GM21723 (cell line): ENCODE measurements around the gene PFKFB4.

ENCODE experiments used
- ATAC-seq: cut with Tn5 transposase; IDR thresholded peaks from one replicate; pipeline ENCODE4 v1.9.1; 2021; ENCODE audit warnings: mild to moderate bottlenecking, moderate library complexity; ENCODE audit not compliant: unreplicated experiment

Gene PFKFB4

GRCh38 chr3:48585411-48585810 is 28.8 kb upstream of the PFKFB4 start:
- ATAC-seq, result no peak

GRCh38 chr3:48584836-48585235 is 28.2 kb upstream of the PFKFB4 start:
- no peak for ATAC-seq

- ATAC-seq, result no peak
Measured at GRCh38 chr3:48581621-48582481, 25.2 kb upstream of the PFKFB4 start.

- no peak for ATAC-seq
Measured at GRCh38 chr3:48576647-48577046, 20.0 kb upstream of the PFKFB4 start.

GRCh38 chr3:48575366-48575765 is 18.8 kb upstream of the PFKFB4 start:
- ATAC-seq, result no peak

GRCh38 chr3:48573973-48574585 is 17.5 kb upstream of the PFKFB4 start:
- ATAC-seq, result no peak

GRCh38 chr3:48572517-48572916 is 15.9 kb upstream of the PFKFB4 start:
- ATAC-seq, result no peak

GRCh38 chr3:48571938-48572337 is 15.3 kb upstream of the PFKFB4 start:
- no peak for ATAC-seq

- no peak for ATAC-seq
Measured at GRCh38 chr3:48569808-48570450, 13.3 kb upstream of the PFKFB4 start.

GRCh38 chr3:48569400-48569799 is 12.8 kb upstream of the PFKFB4 start:
- ATAC-seq, result no peak

GRCh38 chr3:48568476-48568875 is 11.9 kb upstream of the PFKFB4 start:
- no peak for ATAC-seq

GRCh38 chr3:48567500-48567899 is 10.9 kb upstream of the PFKFB4 start:
- ATAC-seq, result no peak

GRCh38 chr3:48567090-48567489 is 10.5 kb upstream of the PFKFB4 start:
- no peak for ATAC-seq

GRCh38 chr3:48566401-48566760 is 9.8 kb upstream of the PFKFB4 start:
- no peak for ATAC-seq

- ATAC-seq, result no peak
Measured at GRCh38 chr3:48565591-48566400, 9.2 kb upstream of the PFKFB4 start.

GRCh38 chr3:48565186-48565585 is 8.6 kb upstream of the PFKFB4 start:
- no peak for ATAC-seq

GRCh38 chr3:48564667-48565066 is 8.1 kb upstream of the PFKFB4 start:
- no peak for ATAC-seq

GRCh38 chr3:48564022-48564421 is 7.4 kb upstream of the PFKFB4 start:
- no peak for ATAC-seq

GRCh38 chr3:48563382-48563918 is 6.8 kb upstream of the PFKFB4 start, which contains the start of gene UCN2:
Gene UCN2, minus strand, starts transcription at chr3:48563781. Its CDS starts 657 bp downstream, at chr3:48563124.
- ATAC-seq, result no peak

GRCh38 chr3:48562367-48563095 is 5.9 kb upstream of the PFKFB4 start:
- no peak for ATAC-seq
